GM21825 (cell line): ENCODE measurements around the gene CPVL.

Experiments
- ATAC-seq: cut with Tn5 transposase; IDR thresholded peaks from one replicate; pipeline ENCODE4 v1.9.1; 2021; ENCODE audit warnings: mild to moderate bottlenecking, moderate library complexity; ENCODE audit not compliant: unreplicated experiment

Gene CPVL

DNA sequence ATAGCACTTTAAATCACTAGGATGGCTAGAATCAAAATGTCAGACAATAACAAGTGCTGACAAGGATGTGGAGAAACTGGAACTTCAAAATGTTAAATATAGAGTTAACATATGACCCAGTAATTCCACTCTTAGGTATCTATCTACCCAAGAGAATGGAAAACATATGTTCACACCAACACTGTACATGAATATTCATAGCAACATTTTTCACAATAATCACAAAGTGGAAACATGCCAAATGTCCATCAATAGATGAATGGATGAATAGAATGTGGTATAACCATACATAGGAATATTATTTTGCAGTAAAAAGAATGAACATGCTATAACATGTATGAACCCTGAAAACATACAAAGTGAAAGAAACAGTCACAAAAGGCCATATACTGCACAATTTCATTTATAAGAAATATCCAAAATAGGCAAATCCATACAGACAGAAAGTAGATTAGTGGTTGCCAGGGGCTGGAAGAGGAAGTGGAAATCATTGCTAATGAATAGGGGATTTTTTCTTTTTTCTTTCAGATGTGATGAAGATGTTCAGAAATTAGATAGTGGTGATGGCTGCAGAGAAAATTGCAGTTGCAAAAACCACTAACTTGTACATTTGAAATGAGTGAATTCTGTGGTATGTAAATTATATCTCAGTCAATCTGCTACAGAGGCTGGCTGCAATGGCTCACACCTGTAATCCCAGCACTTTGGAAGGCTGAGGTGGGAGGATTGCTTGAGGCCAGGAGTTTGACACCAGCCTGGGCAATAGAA lies 93.0 kb downstream of the CPVL start:
- no peak for ATAC-seq

DNA sequence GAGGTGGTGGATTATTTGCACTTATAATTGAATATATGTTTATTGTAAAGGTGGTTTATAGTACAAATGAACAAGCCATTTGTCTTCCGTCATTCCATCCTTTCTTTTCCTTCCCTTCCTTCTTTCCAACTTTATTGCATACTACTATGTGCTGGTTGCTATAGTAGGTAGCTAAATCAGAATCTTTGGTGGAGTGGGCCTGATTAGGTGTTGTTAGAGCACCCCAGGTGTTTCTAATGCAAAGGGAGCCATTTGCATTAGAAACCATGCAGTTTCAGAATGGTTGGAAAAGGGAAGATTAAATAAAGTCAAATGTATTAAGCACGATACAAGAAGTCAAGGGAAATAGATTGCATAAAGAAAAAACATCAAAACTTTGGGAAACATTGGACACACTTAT lies 99.4 kb downstream of the CPVL start:
- ATAC-seq, result no peak

DNA sequence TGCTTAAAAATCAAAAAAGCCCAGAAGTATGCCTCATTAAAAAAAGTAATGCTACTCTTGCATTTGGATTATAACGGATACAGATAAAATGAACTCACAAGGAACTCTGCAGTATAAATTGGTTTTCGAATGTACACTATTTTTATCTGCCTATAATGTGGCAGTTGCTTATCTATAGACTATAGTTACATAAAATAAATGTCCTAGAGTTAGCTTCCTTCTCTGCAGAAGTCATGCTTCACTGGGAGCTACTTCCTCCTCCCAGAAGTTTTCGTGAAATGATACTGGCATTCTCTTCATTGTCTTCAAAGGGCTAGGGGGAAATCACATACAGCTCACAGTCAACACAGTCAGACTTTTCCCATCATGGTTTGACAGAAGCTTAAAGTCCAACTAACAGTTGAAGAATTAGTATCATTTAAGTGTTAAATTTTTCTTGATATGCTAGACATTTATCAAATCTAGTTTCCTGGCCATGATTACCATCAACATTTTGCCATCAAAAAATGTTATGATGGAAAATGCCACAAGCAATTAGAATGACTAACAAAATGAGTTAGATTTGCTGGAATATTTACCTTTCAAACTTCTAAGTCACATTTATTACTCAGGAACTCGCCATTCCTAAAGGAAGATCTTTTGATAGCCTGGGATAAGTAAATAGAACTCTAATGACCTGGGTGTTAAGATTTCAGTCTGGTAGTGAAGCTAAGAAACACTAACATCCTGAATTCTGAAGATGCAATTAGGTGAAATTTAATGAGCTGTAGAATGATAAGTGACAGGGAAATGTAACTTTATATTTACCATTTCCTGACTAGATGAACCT lies 100.9 kb downstream of the CPVL start:
- no peak for ATAC-seq

DNA sequence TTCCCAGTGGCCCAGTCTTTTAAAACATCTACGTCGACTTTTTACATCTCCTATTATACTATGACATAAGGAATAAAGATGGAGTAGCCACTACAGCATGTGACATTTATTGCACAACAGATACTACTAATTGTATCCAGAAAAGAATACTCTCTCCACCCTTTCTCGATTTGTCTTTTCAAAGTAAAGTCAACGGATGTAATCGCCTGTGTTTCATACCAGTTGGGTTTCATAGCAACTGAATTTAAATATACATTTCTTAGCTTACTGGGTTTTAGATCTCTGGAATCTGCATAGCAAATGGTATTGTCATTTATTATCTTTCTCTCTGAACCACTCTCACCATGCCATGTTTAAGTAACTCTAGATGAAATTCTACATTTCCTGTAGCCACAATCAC lies 101.8 kb downstream of the CPVL start:
- ATAC-seq, result no peak

DNA sequence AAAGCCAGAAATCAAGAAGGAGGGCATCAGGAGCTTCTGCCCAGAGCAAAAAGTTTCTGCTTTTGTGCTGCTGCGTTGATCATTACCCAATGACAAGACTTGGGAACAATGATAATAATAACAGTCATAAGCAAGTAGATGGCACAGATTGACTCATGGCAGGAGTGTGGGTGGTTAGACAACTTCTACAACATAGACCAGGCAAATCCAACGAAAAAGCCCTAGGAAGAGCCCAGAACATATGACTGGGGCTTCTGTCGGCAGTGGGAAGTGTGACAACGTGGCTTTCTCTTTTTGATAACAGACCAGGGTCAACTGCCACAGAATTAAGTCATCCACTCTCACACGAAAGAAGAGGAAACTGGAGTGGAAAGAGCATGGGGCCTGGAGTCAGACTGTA lies 102.8 kb downstream of the CPVL start:
- ATAC-seq, result no peak

DNA sequence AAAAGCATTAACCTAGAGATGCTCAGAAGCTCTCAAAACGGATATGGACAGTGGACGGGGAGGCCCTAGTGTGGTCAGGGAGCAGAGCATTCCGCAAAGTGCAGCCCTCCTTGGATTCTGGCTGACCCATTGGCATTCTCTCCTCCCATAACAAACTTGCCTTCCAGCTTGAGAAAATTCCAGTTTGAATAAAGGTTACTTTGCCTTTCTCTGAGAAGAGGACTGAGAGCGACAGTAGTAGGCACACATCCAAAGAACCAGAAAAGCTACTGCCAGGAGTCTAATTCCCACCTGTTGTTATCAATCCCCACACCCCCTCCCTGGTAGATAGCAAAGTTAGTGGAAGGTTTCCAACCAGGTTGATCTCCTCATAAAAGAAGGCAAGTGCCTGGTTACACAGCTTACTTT lies 103.5 kb downstream of the CPVL start:
- ATAC-seq, result no peak

DNA sequence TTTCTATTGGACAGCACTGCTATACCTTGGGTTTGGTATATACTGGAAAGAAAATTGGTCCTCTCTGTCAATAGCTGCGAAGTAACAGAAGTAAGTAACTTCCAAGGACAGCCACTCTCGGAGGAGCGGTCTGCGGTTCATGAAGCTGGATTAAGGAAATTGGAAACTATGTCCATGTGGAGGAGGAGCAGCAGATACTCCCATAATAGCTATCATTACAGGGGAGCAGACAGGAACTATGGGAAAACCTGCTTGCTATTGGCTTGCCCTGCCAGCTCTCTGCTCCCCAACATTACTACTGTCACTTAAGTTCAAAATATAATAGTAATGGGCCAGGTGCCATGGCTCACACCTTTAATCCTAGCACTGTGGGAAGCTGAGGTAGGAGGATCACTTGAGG lies 104.3 kb downstream of the CPVL start:
- no peak for ATAC-seq

DNA sequence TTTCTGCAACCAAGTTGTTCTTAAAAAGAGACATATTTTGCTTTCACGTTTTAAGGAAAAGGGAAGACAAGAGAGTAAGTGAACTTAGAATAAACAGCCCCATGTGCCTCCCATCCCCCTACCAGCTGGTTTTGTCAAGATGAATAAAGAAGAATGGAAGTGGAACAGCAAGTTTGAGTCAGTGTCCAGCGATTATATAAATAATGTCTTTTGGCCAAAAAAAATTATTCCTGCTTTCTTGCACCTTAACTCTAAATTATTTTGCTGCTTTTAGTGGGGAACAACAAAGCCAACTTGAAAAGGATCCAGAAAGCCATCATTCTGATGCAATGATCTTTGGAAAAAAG lies 105.8 kb downstream of the CPVL start:
- no peak for ATAC-seq

DNA sequence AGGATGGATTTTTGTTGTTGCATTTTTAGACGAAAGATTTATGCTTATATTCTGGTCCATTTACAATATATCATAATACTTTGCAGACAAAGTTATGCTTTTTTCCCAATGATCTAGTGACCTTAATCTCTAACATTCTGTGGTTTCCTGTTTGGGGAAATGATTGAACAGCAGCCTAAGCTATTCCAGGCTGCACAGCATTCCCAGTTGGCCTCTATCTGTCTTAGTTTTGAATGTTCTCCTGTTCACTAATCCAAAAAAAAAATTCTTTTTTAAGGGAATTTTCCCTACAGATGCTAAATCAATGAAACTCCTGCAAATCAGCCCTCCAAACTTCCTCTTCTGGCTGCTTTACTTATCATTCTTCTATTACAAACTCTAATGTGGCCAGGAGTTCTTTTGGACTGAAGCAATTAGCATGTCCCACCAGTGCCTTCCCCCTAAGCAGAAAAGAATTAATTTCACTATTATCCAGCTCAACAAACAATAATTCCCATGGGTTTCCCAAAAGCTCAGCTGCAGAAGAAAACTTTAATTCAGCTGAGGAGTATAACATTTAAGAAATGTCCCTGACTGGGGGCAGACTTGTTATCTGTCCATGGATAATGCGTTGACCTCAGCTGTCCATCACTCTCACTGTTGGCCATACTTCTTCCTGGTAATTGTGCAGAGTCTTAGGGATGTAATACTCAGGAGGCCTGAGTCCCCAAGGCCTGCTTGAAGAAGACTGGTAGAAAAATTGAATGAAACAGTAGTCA lies 106.3 kb downstream of the CPVL start:
- ATAC-seq, result no peak

DNA sequence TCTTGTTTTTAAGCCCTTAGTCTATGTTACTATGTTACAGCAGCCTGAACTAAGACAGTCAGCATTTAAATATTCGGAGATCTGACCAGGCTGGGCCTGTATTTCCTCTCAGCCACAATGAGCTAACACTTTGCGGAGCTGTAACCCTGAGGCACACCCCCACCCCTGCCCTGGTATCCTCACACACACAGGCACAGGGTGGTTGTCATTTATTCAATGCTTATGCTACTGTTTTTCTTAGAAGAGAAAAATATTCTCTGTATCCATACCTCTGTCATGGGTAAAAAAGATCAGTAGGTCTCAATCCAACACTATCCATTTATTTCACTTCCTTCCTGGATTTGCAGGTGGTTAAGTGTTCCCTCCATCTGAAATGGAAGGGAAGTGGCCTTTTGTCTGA lies 107.9 kb downstream of the CPVL start:
- ATAC-seq, result no peak

DNA sequence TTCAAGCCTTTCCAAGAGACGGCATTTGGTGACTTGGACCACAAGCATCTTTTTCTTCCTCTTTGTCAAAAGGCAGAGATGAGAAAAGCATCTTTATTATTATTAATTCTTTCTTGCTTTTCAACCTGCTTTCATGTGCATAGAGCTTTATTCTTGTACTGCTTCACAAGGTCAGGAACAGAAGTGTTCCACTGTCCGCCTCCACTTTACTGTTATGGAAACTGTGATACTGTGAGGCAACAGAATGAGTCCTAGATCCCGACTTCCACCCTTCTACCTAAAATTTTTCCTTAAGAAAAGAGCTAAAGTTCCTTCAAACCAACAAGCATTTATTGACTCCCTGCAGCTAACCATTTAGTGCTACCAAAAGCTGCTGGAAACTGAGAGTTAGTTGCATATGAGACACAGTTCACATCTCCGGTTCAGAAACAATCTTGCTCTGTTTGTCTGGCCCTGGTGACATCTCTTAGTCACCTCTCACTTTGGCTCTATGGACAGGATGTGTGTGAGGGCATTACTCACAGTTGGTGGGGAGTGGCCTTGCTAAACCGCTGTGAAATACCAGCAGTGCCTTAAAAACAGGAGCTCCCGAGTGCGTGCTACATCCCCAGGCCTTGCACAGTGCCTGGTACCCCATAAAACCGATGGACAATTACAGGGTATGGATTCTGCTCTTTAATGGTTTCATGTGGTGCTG lies 111.1 kb downstream of the CPVL start:
- ATAC-seq, result no peak

DNA sequence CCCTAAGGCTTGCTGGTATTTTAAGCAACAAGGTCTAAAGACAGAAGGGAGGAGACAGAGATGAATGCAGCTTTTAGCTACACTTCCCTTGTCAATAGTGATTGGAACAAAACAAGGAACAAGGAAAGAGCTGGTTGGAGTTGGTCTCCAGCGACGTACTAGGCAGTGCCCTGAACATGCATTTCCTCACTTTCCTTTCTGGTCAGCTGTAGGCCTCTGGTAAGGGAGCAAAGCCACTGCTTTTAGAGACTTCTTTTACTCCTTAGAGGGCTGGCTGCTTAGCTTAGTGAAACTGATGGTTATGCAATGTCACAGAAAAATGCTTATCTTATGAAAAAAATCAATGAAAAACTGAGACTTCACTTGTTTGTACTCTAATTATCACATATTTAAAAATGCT lies 112.8 kb downstream of the CPVL start:
- no peak for ATAC-seq

DNA sequence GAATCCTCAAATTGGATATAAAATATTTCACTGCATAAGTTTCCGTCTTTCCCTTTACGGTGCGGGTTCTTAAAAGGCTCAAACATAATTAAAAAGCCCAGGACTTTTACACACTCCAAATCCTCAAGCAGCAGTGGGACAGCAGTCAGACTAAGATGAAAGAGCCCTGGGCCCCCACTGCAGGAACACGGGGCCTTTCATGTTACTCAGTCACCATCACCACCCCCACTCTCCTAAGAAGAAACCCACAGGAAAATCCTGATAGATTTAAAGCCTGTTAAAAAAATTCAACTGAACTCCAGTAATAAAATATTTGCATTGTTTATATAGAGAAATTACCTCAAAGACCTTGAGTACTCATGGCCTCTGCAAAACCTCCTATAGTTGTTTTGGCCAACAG lies 114.2 kb downstream of the CPVL start:
- ATAC-seq, result no peak

DNA sequence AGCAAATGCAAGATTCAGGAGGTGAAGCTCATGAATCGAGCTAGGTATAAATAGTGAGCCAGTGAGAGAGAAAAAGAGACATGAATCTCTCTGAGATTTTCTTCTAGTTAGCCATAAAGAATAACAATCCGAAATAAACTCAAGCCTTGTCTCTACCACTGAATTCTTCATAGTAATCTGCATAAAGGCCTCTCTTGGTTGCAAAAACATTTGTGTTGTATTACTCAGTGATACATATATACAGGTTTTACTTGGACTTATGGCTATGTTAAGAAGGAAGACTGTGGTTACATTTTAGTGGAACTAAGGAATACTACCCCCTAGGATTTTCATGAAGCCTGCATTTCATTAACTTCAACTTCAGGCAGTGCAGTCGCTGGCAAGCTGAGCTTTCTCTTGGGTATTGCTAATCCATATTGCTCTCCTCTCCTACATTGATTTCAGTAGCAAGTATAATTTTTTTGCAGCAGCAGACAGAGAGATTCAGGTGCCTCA lies 115.5 kb downstream of the CPVL start:
- ATAC-seq, result no peak

DNA sequence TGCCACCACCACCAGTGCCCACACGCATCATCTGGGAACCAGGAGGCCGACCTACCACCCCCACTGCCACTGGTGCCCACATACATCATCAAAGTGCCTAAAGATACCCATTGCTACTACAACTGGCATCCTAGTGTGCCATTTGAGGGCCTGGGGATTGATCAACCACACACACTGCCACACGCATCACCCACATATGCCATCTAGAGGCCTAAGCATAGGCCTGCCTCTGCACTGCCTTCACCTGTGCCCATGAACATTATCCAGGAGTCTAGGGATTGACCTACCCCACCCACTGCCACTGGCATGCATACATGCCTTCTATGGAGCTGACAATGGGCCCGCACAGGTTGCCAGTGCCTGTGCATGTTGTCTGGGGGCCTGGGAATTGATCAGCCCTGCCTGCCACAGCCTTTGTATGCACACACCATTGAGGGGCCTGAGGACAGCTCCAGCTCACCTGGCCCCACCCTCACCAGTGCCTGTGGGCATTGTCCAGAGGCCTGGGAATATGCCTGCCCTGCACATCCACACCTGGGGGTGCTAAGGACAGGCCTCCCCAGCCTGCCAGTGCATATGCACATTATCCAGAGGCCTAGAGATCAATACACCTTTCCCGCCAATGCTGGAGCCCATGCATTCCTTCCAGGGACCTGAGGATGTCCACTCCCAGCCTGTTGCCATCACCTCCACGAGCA lies 123.9 kb downstream of the CPVL start:
- ATAC-seq, result no peak

DNA sequence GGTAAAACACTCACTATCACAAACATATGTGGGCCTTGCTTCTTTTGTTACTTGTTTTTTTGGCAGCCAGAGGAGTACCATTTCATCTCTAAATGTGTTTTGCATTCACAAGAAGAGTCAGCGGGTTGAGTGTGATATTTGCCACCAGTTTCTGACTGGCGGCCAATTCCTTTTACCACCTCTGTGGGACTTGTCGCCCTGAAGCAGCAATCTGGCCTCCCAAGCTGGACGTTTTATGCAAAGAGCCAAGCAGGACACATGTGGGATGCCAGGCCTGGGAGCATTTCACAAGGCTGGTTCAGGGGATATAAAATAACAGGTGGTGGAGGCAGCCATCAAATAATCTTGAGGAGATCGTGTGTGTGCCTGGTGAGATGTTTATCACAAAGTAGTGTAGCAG lies 126.4 kb downstream of the CPVL start:
- ATAC-seq, result no peak

DNA sequence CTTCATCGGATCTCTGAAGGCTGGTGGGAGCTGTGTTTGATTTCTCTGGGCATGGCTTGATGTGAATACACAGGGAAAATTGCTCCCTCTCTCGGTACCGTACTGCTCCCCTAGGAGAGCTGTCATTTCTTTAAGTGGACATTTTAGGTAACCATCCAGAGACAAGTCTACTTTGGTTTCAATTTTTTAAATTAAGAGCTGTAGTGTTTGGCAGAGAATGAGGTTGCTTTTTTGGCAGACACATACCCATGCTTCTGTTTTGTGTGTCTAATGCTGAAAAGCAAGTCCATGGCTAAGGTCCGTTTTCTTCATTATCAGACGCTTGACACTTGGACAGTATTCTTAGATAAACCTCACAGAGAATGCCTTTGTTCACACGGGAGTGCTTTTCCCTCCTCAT lies 127.0 kb downstream of the CPVL start:
- ATAC-seq, result no peak

DNA sequence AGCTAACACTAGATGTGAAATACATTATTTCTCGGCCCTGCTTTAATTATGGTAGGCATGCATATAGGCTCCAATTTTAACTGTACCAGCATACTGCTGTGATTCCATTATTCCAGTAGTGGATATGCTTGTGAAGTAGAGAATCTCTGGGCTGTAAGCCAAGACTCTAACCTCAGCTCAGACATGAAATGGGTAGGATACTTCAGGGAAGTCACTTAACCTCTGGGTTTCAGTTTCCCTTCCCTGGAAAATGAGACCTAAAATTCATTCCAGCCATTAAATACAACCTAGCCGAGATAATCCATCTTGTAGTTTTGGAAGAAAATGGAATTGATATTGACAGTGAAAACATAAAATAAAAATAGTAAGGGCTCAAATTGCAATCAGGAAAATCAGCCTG lies 128.6 kb downstream of the CPVL start:
- no peak for ATAC-seq

DNA sequence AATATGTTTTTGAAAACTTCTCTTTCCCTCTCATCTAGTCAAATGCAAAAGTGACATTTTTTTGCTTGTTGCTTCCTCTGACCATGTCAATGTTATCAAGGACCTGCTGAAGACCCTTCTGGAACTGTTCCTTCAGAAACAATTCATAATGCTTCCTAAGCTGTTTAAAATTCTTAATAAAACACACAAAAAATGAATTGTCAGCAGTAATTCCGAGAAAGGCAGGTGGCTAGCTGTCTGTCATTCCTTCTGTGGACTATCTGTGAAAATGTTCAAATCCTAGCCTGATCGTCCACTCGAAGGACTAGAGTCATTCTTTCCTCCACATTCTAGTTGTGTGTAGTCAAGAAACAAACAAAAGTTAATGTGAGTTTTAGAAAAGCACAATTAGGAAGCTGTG lies 131.6 kb downstream of the CPVL start:
- ATAC-seq, result no peak

DNA sequence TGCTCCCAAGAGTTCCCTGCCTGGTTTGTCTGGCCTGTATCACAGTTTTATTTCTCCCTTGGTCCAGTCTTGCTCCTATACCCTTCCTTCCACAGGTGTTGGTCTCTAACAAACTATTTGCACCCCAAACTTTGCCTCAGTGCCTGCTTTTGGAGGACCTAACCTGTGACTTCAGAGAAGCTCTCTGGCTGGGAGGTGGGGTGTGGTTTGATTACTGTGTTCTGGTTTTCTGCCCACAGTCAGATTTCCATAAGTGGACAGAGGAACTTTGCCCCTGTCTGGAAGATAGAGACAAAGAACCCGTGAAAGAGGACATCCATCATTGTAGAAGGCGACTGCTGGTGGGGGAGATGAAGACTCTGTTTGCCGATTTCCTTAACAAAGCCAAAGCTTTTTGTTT lies 132.4 kb downstream of the CPVL start:
- no peak for ATAC-seq
